AG09319 (cell line): Measurements from ENCODE around the gene TAOK1.
A peak's percentile ranks its signal among the peaks of the same experiment; 100 is the strongest.

Source experiments
- DNase-seq: peaks from one replicate; pipeline ENCODE4 v3.0.0-alpha.2; 2010; ENCODE audit warnings: low read depth; ENCODE audit errors: extremely low read depth
- TF ChIP-seq, protein P1 (sequence below): IDR thresholded peaks from 2 replicates; pipeline ENCODE4 v1.5.1; 2011; ENCODE audit warnings: low read depth, mild to moderate bottlenecking, inconsistent platforms, low read length, moderate library complexity

TAOK1 gene

DNA sequence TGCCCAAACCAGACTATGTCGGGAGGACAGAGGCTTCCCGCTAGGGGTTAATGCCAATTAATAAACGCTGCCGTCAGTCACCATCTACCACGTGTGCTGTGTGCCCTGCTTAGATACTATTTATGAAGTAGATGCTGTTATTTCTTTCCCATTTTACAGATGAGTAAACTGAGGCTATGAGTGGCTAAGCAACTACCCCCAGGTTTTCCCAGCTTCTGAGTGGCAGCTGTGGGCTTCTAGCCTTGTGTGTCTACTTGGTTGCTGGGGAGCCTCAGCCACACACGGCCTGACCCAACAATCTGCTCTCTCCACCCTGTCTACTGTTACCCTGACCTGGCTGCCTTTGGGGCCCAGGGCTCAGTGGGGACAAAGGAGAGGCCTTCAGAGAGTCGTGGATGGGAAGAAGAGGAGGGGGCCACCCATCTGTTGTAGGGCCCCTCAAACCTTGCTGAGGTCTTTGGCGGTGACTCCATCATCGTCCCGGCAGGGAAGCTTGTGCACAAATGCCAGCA is 192.1 kb downstream of the TAOK1 start:
- TF ChIP-seq, protein P1, sequence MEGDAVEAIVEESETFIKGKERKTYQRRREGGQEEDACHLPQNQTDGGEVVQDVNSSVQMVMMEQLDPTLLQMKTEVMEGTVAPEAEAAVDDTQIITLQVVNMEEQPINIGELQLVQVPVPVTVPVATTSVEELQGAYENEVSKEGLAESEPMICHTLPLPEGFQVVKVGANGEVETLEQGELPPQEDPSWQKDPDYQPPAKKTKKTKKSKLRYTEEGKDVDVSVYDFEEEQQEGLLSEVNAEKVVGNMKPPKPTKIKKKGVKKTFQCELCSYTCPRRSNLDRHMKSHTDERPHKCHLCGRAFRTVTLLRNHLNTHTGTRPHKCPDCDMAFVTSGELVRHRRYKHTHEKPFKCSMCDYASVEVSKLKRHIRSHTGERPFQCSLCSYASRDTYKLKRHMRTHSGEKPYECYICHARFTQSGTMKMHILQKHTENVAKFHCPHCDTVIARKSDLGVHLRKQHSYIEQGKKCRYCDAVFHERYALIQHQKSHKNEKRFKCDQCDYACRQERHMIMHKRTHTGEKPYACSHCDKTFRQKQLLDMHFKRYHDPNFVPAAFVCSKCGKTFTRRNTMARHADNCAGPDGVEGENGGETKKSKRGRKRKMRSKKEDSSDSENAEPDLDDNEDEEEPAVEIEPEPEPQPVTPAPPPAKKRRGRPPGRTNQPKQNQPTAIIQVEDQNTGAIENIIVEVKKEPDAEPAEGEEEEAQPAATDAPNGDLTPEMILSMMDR: no peak
- DNase-seq: no peak

DNA sequence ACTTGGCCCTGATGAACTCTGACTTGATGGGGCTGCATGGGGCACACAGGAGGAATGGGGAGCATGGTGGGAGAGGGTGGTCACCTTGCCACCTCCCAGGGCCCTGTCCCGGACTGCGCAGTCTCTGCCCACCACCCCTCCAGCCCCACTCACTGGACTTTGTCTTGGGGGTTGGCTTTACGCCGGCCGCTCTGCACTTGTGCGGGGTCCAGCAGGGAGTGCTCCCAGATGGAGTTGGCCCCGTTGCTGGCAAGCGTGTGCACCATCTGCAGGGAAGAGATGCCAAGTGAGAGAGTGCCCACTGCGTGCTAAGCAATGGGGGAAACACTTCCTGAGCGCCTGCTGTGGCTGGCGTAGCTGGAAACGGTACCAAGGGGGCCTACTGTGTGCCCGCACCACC is 192.6 kb downstream of the TAOK1 start:
- TF ChIP-seq, protein P1: no peak
- DNase-seq: no peak

DNA sequence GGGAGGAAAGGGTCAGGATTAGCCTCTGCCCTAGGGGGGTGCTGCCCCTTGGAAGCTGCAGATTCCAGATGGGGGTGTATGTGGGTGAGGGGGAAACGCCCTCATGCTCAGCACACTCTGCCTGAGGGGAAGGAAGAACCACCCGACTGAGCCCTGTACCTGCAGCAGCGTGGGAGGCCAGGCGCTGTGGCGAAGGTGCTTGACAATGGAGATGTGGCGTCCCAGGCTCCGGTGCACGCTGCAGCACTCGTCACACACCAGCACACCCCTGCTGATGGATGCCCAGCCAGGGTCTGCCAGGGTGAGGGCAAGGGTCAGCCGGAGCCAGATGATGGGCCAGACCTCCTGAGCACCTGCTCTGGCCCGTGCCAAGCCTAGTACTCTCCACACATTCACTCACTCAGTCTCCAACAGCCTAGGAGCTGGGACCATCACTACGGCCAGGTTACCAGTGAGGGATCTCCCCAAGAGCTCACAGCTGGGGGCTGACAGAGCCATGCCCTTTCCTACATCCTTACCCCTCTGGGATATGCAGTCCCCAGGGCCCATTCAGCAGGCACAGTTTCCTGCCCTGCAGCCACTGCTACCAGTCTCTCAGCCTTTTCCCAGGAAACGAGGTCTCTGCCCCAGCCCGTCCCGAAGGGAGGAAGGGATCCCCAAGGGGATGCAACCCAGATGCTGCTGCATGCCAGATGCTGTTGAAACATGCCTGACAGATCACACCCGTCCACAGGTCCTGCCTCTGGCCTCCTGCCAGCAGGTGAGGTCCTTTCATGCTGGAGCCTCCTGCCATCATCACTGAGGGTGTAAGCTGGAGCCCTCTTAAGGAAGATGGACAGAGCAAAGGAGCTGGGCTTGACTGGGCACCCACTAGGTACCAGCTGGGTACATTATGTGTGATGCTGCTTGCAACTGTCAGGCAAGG is 193.4 kb downstream of the TAOK1 start:
- DNase-seq: no peak
- TF ChIP-seq, protein P1: no peak

DNA sequence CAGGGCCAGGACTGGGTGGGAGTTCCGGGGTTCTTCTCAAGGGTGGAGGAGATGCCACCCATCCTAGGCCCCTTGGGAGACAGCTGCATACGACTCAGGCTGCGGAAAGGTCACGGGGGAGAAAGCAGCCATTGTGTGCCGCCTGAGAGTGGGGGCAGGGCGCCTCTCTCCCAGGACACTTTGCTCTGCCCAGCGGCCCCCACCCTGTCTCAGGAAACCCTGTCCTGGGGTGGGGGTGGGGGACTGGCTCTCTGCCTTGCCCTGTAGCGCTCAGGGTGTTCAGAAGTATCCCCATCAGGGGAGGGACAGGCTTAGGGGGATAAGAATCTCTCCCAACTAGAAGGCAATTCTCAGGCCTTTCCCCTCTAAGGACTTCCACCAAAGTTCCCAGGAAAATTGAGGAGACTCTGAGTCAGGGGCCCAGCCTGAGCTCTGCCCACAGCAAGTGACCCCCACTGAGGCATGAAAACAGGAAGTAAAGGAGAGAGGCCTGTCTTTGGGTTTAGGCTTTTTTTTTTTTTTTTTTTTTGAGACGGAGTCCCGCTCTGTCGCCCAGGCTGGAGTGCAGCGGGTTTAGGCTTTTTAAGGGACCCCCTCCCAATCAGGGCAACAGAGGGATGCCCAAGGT is 194.4 kb downstream of the TAOK1 start:
- TF ChIP-seq, protein P1: no peak
- no peak for DNase-seq

DNA sequence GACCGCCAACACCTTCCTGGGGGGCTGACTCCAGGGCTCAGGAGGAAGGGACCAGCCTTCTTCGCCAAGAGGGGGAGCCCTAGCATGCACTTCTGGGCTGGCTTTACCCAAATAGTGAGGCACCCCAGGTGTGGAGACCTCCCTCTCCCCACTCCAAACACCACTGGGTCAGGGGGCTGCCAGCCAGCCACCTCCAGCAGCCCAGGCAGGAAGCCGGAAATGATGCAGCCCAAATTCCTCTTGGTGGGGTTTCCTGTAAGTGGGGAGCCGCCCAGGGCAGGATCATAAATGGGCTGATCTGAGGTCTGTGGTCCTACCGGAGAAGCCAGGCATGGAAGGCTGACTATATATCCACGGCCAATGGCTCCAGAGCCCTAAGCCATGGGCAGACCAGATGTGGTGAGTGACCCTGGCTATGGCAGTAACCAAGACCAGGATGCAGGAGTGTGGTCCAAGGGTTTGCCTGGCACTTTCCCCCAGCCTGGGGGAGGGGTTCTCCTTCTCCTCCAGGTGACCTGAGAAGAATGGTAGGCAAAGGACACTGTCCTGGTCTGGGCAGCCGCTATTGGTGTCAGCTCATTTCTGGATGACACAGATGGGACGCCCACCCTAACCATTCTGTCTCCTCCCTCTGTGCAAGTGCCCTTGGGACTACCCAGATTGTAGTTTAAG is 195.1 kb downstream of the TAOK1 start:
- TF ChIP-seq, protein P1: peak; percentile 16
- DNase-seq: no peak

DNA sequence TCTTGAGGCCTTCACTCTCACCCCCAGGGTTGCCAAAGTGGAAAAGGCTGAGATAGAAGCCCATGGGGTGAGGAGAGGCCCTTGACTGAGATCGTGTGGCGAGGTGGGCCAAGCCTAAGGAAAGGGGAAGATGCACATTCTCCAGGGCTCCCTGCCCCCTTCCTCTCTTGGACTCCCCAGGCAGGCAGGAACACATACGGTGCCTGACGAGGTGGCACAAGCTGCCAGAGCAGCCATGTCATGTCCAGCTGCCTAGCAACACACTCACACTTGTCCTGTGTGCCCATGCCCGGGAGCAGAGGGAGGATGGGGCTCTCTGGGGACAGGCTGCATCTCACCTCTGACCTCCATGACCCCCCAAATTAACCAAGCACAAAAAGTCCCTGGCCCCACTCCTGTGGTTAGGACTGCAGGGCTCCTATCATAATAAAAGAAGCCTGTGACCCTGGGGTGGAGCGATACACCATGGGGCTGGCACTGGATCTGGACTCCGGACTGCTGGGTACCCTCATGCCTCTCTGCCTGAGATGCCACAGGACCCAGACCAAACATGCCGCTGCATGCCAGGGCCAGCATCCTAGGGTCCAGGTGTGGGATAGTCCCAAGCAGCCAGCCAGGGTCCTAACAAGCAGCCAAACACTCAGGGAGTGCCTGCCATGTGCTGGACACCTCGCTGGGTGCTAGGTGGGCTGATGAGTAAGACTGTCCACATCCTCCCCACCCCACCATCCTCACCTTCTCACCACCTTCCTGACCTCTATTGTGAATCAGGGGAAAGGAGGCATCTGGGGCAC is 196.7 kb downstream of the TAOK1 start:
- DNase-seq: no peak
- TF ChIP-seq, protein P1: no peak
